KMS-11 (cell line): ENCODE results near the gene PTS.

ENCODE experiments used
- H2AFZ ChIP-seq: fragments of 200-600 bp; sonication (generic); 2 replicates; pipeline ENCODE4 v1.6.1; 2016; ENCODE audit warnings: antibody characterized with exemption, mixed run types, low read depth
- H3K27ac ChIP-seq: fragments of 200-600 bp; sonication (generic); 2 replicates; pipeline ENCODE4 v1.6.1; 2016; ENCODE audit warnings: mild to moderate bottlenecking, mixed run types
- H3K27me3 ChIP-seq: fragments of 200-600 bp; sonication (generic); 2 replicates; pipeline ENCODE4 v1.6.1; 2017; ENCODE audit warnings: mild to moderate bottlenecking, low read depth, mixed run types, moderate library complexity; ENCODE audit not compliant: insufficient read depth
- H3K36me3 ChIP-seq: fragments of 200-600 bp; sonication (generic); 2 replicates; pipeline ENCODE4 v1.6.1; 2017; ENCODE audit warnings: mild to moderate bottlenecking, mixed run types; ENCODE audit not compliant: insufficient read depth
- H3K4me1 ChIP-seq: fragments of 200-600 bp; sonication (generic); 2 replicates; pipeline ENCODE4 v1.6.1; 2016; ENCODE audit warnings: mild to moderate bottlenecking, low read depth, mixed run types; ENCODE audit not compliant: poor library complexity, severe bottlenecking
- H3K4me2 ChIP-seq: fragments of 200-600 bp; sonication (generic); 2 replicates; pipeline ENCODE4 v1.7.0; 2016; ENCODE audit warnings: mild to moderate bottlenecking, mixed run types
- H3K4me3 ChIP-seq: fragments of 200-600 bp; sonication (generic); IDR thresholded peaks from 2 replicates; pipeline ENCODE4 v1.6.1; 2017; ENCODE audit warnings: low read depth, low read length, mixed read lengths; ENCODE audit not compliant: insufficient read depth
- H3K79me2 ChIP-seq: fragments of 200-600 bp; sonication (generic); 2 replicates; pipeline ENCODE4 v1.6.1; 2016; ENCODE audit warnings: low read depth, mixed run types; ENCODE audit not compliant: insufficient read depth
- H3K9ac ChIP-seq: fragments of 200-600 bp; sonication (generic); 2 replicates; pipeline ENCODE4 v1.6.1; 2016; ENCODE audit warnings: mild to moderate bottlenecking, mixed run types
- H4K20me1 ChIP-seq: fragments of 200-600 bp; sonication (generic); 2 replicates; pipeline ENCODE4 v1.6.1; 2016; ENCODE audit warnings: mild to moderate bottlenecking, mixed run types; ENCODE audit not compliant: insufficient read depth
- CTCF ChIP-seq: fragments of 200-600 bp; sonication (generic); conservative IDR thresholded peaks from 2 replicates; pipeline ENCODE4 v1.6.1; 2017; ENCODE audit warnings: low read depth, mild to moderate bottlenecking, antibody characterized with exemption, low read length, moderate library complexity, mixed read lengths

Gene PTS

GRCh38 chr11:112269139-112269538, 42.9 kb downstream of the PTS start:
- H3K27me3 ChIP-seq: no peaks in the 10 kb centered on the region
- H2AFZ ChIP-seq: no peak overlapping the region; the same call in 1 of the 2 replicates
- H3K9ac ChIP-seq: no peak overlapping the region
- H3K79me2 ChIP-seq: no peaks in the 10 kb centered on the region
- no peak overlapping the region for H3K4me2 ChIP-seq
- no peaks in the 10 kb centered on the region for H4K20me1 ChIP-seq
- no peak overlapping the region for H3K27ac ChIP-seq
- no peak overlapping the region for H3K4me3 ChIP-seq
- H3K36me3 ChIP-seq: no peaks in the 10 kb centered on the region
- no peaks in the 10 kb centered on the region for H3K4me1 ChIP-seq
- TF ChIP-seq CTCF: no peak

GRCh38 chr11:112270551-112271180, 44.4 kb downstream of the PTS start:
- no peak for TF ChIP-seq CTCF
- no peak overlapping the region for H2AFZ ChIP-seq

GRCh38 chr11:112271242-112271641, 45.0 kb downstream of the PTS start:
- no peak overlapping the region for H3K4me2 ChIP-seq

More at GRCh38 chr11:112270551-112271180, 44.4 kb downstream of the PTS start:
- no peak overlapping the region for H3K4me3 ChIP-seq
- H4K20me1 ChIP-seq: no peaks in the 10 kb centered on the region
- H3K9ac ChIP-seq: no peak overlapping the region
- H3K79me2 ChIP-seq: no peaks in the 10 kb centered on the region
- no peaks in the 10 kb centered on the region for H3K27me3 ChIP-seq
- H3K27ac ChIP-seq: no peak overlapping the region
- no peaks in the 10 kb centered on the region for H3K4me1 ChIP-seq
- no peaks in the 10 kb centered on the region for H3K36me3 ChIP-seq
- H3K4me2 ChIP-seq: no peak overlapping the region

GRCh38 chr11:112273066-112273465, 46.8 kb downstream of the PTS start:
- Histone ChIP-seq H3K27ac (no peak overlapping the region), H3K4me3 (no peak overlapping the region), H4K20me1 (no peaks in the 10 kb centered on the region), H3K4me2 (no peak overlapping the region), H3K9ac (no peak overlapping the region), H3K4me1 (no peaks in the 10 kb centered on the region), H2AFZ (no peak overlapping the region), H3K79me2 (no peaks in the 10 kb centered on the region), H3K27me3 (no peaks in the 10 kb centered on the region), H3K36me3 (no peaks in the 10 kb centered on the region)
- TF ChIP-seq CTCF: no peak

More at GRCh38 chr11:112271242-112271641, 45.0 kb downstream of the PTS start:
- Histone ChIP-seq H4K20me1 (no peaks in the 10 kb centered on the region), H3K27me3 (no peaks in the 10 kb centered on the region), H3K4me1 (no peaks in the 10 kb centered on the region), H3K36me3 (no peaks in the 10 kb centered on the region), H3K4me3 (no peak overlapping the region), H3K79me2 (no peaks in the 10 kb centered on the region), H3K9ac (no peak overlapping the region), H3K27ac (no peak overlapping the region), H2AFZ (no peak overlapping the region)
- no peak for TF ChIP-seq CTCF
